ENCODE measurements around the gene NEURL3. TPM values are rescaled to one million over a fixed set of nuclear protein-coding genes. Genes with fewer than 3 reads are reported as not detected.

Gene NEURL3
- polyA plus RNA-seq, 3 donors, result not detected

DNA sequence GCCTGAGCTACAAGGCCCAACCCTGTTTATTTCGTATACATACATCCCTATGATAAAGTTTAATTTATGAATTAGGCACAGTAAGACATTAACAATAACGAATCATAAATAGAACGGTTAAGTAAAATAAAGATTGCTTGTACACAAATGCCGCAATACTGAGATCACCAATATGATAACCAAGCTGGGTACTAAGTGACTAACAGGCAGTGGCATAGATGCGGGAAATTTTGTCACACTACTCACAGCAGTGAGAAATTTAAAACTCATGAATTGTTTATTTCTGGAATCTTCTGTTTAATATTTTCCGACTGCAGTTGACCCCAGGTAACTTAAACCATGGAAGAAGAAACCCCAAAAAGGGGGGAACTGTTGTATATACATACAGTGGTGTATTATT is 33.4 kb downstream of the NEURL3 start:
- Mint-ChIP-seq H3K9me3 (peaks cover 0 to 9% (median 4%) of the 10 kb centered on the region in 7 donors), H3K4me1 (peaks cover 10% of the 10 kb centered on the region), H3K4me3 (no peak overlapping the region), H3K27ac (no peak overlapping the region), H3K36me3 (no peaks in the 10 kb centered on the region), H3K27me3 (ENCODE audit: low read depth in 3 of 3) (peaks cover 7 to 16% (median 14%) of the 10 kb centered on the region in 3 donors)
- Histone ChIP-seq H3K4me1 (ENCODE audit: control insufficient read depth in 1 of 2, insufficient read depth in 2 of 2, low read length in 2 of 2) (peaks cover 13 to 18% of the 10 kb centered on the region in 2 donors), H3K27ac (ENCODE audit: low read depth in 1 of 2, low read length in 2 of 2) (no peak overlapping the region), H3K4me3 (replicated peaks in 1 of 3; ENCODE audit: low read depth in 2 of 3, low read length in 3 of 3) (no peak overlapping the region), H3K9ac (ENCODE audit: insufficient read depth, low read length, poor library complexity, severe bottlenecking) (no peak overlapping the region), H3K36me3 (replicated peaks in 1 of 2; ENCODE audit: control insufficient read depth in 1 of 2, insufficient read depth in 2 of 2, low read length in 2 of 2) (no peaks in the 10 kb centered on the region), H3K9me3 (replicated peaks in 1 of 2; ENCODE audit: control insufficient read depth in 1 of 2, insufficient read depth in 1 of 2, low read length in 2 of 2) (peaks cover 0 to 6% of the 10 kb centered on the region in 2 donors), H3K27me3 (ENCODE audit: control insufficient read depth in 2 of 2, insufficient read depth in 2 of 2, low read length in 2 of 2) (peaks cover 0 to 7% of the 10 kb centered on the region in 2 donors), H3K4me2 (replicated peaks; ENCODE audit: extremely low read depth, low read length, poor library complexity, severe bottlenecking) (no peak overlapping the region), H2AFZ (ENCODE audit: insufficient read depth, low read depth, low read length, poor library complexity, severe bottlenecking) (no peak overlapping the region), H3K79me2 (ENCODE audit: insufficient read depth, low read length) (no peaks in the 10 kb centered on the region), H4K20me1 (ENCODE audit: insufficient read depth, low read length) (no peaks in the 10 kb centered on the region)
- intact Hi-C loops (cut with micrococcal nuclease), result loop anchor here (2.0 to 5.0 kb wide), 2 partner anchors 36 to 37 kb away; partner anchors contain the start of gene NEURL3 (in 1 of the 2)
- WGBS (ENCODE audit: insufficient coverage), result 80% methylated on average over 1 of the region's 6 CpGs
- TF ChIP-seq CTCF (IDR thresholded peaks at IDR 0.05), result no peak
- DNase-seq, result no peak

DNA sequence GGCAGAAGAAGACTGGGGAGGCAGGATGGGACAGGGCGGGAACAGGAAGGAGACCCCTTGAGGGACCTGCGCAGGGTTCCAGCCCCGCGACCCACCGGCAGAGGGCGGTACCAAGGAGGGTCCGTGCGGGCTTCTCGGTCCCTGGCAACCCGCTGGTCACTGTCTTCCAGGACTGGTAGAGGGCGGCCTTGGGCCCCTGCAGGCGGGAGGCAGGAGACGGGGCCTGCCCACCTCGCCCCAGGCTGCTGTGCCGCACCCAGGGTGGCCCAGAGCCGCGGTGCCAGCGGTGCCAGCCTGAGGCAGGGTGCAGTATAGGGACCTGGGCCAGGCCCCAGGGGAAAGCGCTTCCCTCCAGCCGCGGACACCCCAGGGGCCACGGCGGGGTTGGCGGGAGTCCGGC is 34.5 kb downstream of the NEURL3 start:
- Histone ChIP-seq H3K9me3 (replicated peaks in 1 of 2; ENCODE audit: control insufficient read depth in 1 of 2, insufficient read depth in 1 of 2, low read length in 2 of 2) (peaks cover 0 to 6% of the 10 kb centered on the region in 2 donors), H3K9ac (ENCODE audit: insufficient read depth, low read length, poor library complexity, severe bottlenecking) (no peak overlapping the region), H3K27me3 (ENCODE audit: control insufficient read depth in 2 of 2, insufficient read depth in 2 of 2, low read length in 2 of 2) (peaks cover 0 to 5% of the 10 kb centered on the region in 2 donors), H3K79me2 (ENCODE audit: insufficient read depth, low read length) (no peaks in the 10 kb centered on the region), H4K20me1 (ENCODE audit: insufficient read depth, low read length) (no peaks in the 10 kb centered on the region), H2AFZ (ENCODE audit: insufficient read depth, low read depth, low read length, poor library complexity, severe bottlenecking) (peak overlapping the region; percentile 49), H3K27ac (ENCODE audit: low read depth in 1 of 2, low read length in 2 of 2) (no peak overlapping the region), H3K36me3 (replicated peaks in 1 of 2; ENCODE audit: control insufficient read depth in 1 of 2, insufficient read depth in 2 of 2, low read length in 2 of 2) (no peaks in the 10 kb centered on the region), H3K4me1 (ENCODE audit: control insufficient read depth in 1 of 2, insufficient read depth in 2 of 2, low read length in 2 of 2) (peaks cover 13 to 18% of the 10 kb centered on the region in 2 donors), H3K4me3 (replicated peaks in 1 of 3; ENCODE audit: low read depth in 2 of 3, low read length in 3 of 3) (no peak overlapping the region), H3K4me2 (replicated peaks; ENCODE audit: extremely low read depth, low read length, poor library complexity, severe bottlenecking) (peak overlapping the region; percentile 6)
- peak; percentile 83 for TF ChIP-seq CTCF (IDR thresholded peaks at IDR 0.05)
- Mint-ChIP-seq H3K27me3 (ENCODE audit: low read depth in 3 of 3) (peaks cover 5 to 13% (median 12%) of the 10 kb centered on the region in 3 donors), H3K9me3 (peaks cover 0 to 9% (median 4%) of the 10 kb centered on the region in 7 donors), H3K27ac (no peak overlapping the region), H3K4me1 (peaks cover 10% of the 10 kb centered on the region), H3K4me3 (peak overlapping the region; percentile 0 to 43), H3K36me3 (no peaks in the 10 kb centered on the region)
- WGBS (ENCODE audit: insufficient coverage), result 20% methylated on average over 25 of the region's 25 CpGs
- intact Hi-C loops (cut with micrococcal nuclease), result loop anchor here (2.0 to 5.0 kb wide), 2 partner anchors 37 to 38 kb away; partner anchors contain the start of gene NEURL3 (in 1 of the 2)
- peak; percentile 23 to 63 (median 43) for DNase-seq

Measured in CD14-positive monocyte (primary cell).